WTC11 (cell line): Measurements from ENCODE around the gene DGKQ. TPM values are rescaled to one million over a fixed set of nuclear protein-coding genes. Genes with fewer than 3 reads are reported as not detected.

ENCODE experiments used
- ATAC-seq: fragments of 200-7000 bp; cut with Tn5 transposase; 2 replicates; pipeline ENCODE4 v1.10.0; 2021; ENCODE audit warnings: mild to moderate bottlenecking, moderate library complexity
- CTCF ChIA-PET: fragments of 300-600 bp; sonication (Branson Sonifier 250); formaldehyde crosslinking; loops from one replicate; lab custom pipeline; 2021; ENCODE audit warnings: antibody characterized with exemption; lab: Charles Lee
- POLR2A ChIA-PET: fragments of 350-600 bp; sonication (Branson Sonifier 250); formaldehyde crosslinking; loops from one replicate; lab custom pipeline; 2021; ENCODE audit warnings: antibody characterized with exemption; lab: Charles Lee
- DNase-seq: peaks from one replicate; pipeline ENCODE4 v3.0.0; 2021; ENCODE audit warnings: low spot score
- H3K27ac Mint-ChIP-seq: 2 replicates; pipeline ENCODE4 v1.8.0; 2021; ENCODE audit warnings: mixed read lengths
- H3K27me3 Mint-ChIP-seq: 2 replicates; pipeline ENCODE4 v1.8.0; 2021; ENCODE audit warnings: low read depth, mild to moderate bottlenecking, moderate library complexity, mixed read lengths
- H3K36me3 Mint-ChIP-seq: 2 replicates; pipeline ENCODE4 v1.8.0; 2021; ENCODE audit warnings: mixed read lengths
- H3K4me1 Mint-ChIP-seq: 2 replicates; pipeline ENCODE4 v1.8.0; 2022; ENCODE audit warnings: mixed read lengths
- H3K4me3 Mint-ChIP-seq: 2 replicates; pipeline ENCODE4 v1.8.0; 2021; ENCODE audit warnings: mild to moderate bottlenecking, moderate library complexity, mixed read lengths
- H3K9me3 Mint-ChIP-seq: 2 replicates; pipeline ENCODE4 v1.8.0; 2021; ENCODE audit warnings: mixed read lengths
- FOXJ3 ChIP-seq: sonication (generic); formaldehyde crosslinking; IDR thresholded peaks from 2 replicates; pipeline ENCODE4 v1.9.0; 2021; ENCODE audit warnings: missing genetic modification reagents, mild to moderate bottlenecking, borderline replicate concordance
- JAZF1 ChIP-seq: fragments of 250-450 bp; sonication (Bioruptor Pico); IDR thresholded peaks from 2 replicates; pipeline ENCODE4 v1.9.0; 2021; ENCODE audit warnings: moderate library complexity, mild to moderate bottlenecking, inconsistent platforms
- JUN ChIP-seq: sonication (generic); formaldehyde crosslinking; IDR thresholded peaks from 2 replicates; pipeline ENCODE4 v1.8.0; 2023; ENCODE audit warnings: mild to moderate bottlenecking, missing genetic modification reagents
- KAT7 ChIP-seq: sonication (generic); formaldehyde crosslinking; IDR thresholded peaks from 2 replicates; pipeline ENCODE4 v1.8.1; 2023; ENCODE audit warnings: missing genetic modification reagents, mild to moderate bottlenecking, borderline replicate concordance
- MXD4 ChIP-seq: fragments of 250-450 bp; sonication (Bioruptor Pico); IDR thresholded peaks from 2 replicates; pipeline ENCODE4 v1.8.0; 2021; ENCODE audit warnings: mild to moderate bottlenecking, moderate library complexity, borderline replicate concordance
- MYBL2 ChIP-seq: sonication (generic); formaldehyde crosslinking; IDR thresholded peaks from 2 replicates; pipeline ENCODE4 v1.8.1; 2023; ENCODE audit warnings: mild to moderate bottlenecking, moderate library complexity, missing genetic modification reagents
- NFE2L1 ChIP-seq: sonication (generic); formaldehyde crosslinking; IDR thresholded peaks from 2 replicates; pipeline ENCODE4 v1.8.1; 2023; ENCODE audit warnings: missing genetic modification reagents
- NR3C1 ChIP-seq: sonication (generic); formaldehyde crosslinking; conservative IDR thresholded peaks from 2 replicates; pipeline ENCODE4 v1.8.1; 2023; ENCODE audit warnings: low read depth, mild to moderate bottlenecking, missing genetic modification reagents
- RORB ChIP-seq: fragments of 250-450 bp; sonication (Bioruptor Pico); IDR thresholded peaks from 2 replicates; pipeline ENCODE4 v1.9.0; 2021; ENCODE audit warnings: mild to moderate bottlenecking
- SMAD3 ChIP-seq: sonication (generic); formaldehyde crosslinking; IDR thresholded peaks from 2 replicates; pipeline ENCODE4 v1.8.0; 2022; ENCODE audit warnings: missing genetic modification reagents, mild to moderate bottlenecking, borderline replicate concordance
- SOX15 ChIP-seq: fragments of 250-450 bp; sonication (Bioruptor Pico); IDR thresholded peaks from 2 replicates; pipeline ENCODE4 v1.9.0; 2021; ENCODE audit warnings: mild to moderate bottlenecking
- TEAD4 ChIP-seq: sonication (generic); formaldehyde crosslinking; IDR thresholded peaks from 2 replicates; pipeline ENCODE4 v1.8.0; 2022; ENCODE audit warnings: mild to moderate bottlenecking, missing genetic modification reagents
- ZBTB21 ChIP-seq: sonication (generic); formaldehyde crosslinking; IDR thresholded peaks from 2 replicates; pipeline ENCODE4 v1.8.1; 2023; ENCODE audit warnings: mild to moderate bottlenecking, missing genetic modification reagents, borderline replicate concordance
- ZNF138 ChIP-seq: sonication (generic); formaldehyde crosslinking; conservative IDR thresholded peaks from 2 replicates; pipeline ENCODE4 v1.8.1; 2022; ENCODE audit warnings: mild to moderate bottlenecking, moderate library complexity, missing genetic modification reagents
- ZNF317 ChIP-seq: sonication (generic); formaldehyde crosslinking; IDR thresholded peaks from 2 replicates; pipeline ENCODE4 v1.8.1; 2023; ENCODE audit warnings: low read depth, mild to moderate bottlenecking, moderate library complexity, missing genetic modification reagents, borderline replicate concordance
- ZNF416 ChIP-seq: fragments of 250-450 bp; sonication (Bioruptor Pico); IDR thresholded peaks from 2 replicates; pipeline ENCODE4 v1.9.0; 2021; ENCODE audit warnings: mild to moderate bottlenecking, inconsistent platforms
- total RNA-seq: library from RNA; stranded (reverse); gene quantifications from 3 replicates; pipeline ENCODE4 v1.2.3, GENCODE V29; 2021
- TF ChIP-seq, protein P1 (sequence below): sonication (generic); formaldehyde crosslinking; IDR thresholded peaks from 2 replicates; pipeline ENCODE4 v1.8.1; 2023; ENCODE audit warnings: mild to moderate bottlenecking, missing genetic modification reagents, moderate library complexity
- TF ChIP-seq, protein P2 (sequence below): fragments of 250-450 bp; sonication (Bioruptor Pico); IDR thresholded peaks from 2 replicates; pipeline ENCODE4 v2.1.2; 2022; ENCODE audit warnings: mild to moderate bottlenecking, moderate library complexity
- TF ChIP-seq, protein P3 (sequence below): fragments of 250-450 bp; sonication (Bioruptor Pico); IDR thresholded peaks from 2 replicates; pipeline ENCODE4 v1.9.0; 2021; ENCODE audit warnings: mild to moderate bottlenecking
- TF ChIP-seq, protein P4 (sequence below): sonication (generic); formaldehyde crosslinking; IDR thresholded peaks from 2 replicates; pipeline ENCODE4 v1.8.0; 2023; ENCODE audit warnings: missing genetic modification reagents
- TF ChIP-seq, protein P5 (sequence below): fragments of 250-450 bp; sonication (Bioruptor Pico); IDR thresholded peaks from 2 replicates; pipeline ENCODE4 v1.9.0; 2021; ENCODE audit warnings: moderate library complexity, mild to moderate bottlenecking, inconsistent platforms, borderline replicate concordance
- TF ChIP-seq, protein P6 (sequence below): sonication (generic); formaldehyde crosslinking; conservative IDR thresholded peaks from 2 replicates; pipeline ENCODE4 v1.8.1; 2022; ENCODE audit warnings: mild to moderate bottlenecking, missing genetic modification reagents
- TF ChIP-seq, protein P7 (sequence below): sonication (generic); formaldehyde crosslinking; IDR thresholded peaks from 2 replicates; pipeline ENCODE4 v1.8.1; 2022; ENCODE audit warnings: low read depth, missing genetic modification reagents, borderline replicate concordance

DGKQ gene
- total RNA-seq, 1 experiment from 2014 or later: 19.3 TPM

DNA sequence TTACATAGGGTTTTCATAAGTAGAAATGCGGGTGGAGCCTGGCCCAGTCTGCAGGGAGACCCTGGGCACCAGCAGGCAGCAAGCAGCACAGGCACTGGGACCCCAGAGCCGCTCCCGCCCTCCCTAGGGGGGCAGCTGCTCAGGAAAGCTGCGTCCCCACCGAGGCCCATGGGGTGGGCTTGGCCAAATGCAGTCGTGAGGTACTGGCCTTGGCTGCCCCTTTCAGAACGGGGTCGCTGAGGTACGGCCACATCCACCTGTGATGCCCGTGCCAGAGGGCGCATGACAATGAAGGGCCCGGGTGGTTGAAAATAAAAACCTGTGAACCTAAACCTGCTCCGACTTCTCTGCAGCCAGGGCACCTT, 24.5 kb downstream of the DGKQ start (continued):
- TF ChIP-seq JAZF1 (CRISPR knock-in tag): no peak

DNA sequence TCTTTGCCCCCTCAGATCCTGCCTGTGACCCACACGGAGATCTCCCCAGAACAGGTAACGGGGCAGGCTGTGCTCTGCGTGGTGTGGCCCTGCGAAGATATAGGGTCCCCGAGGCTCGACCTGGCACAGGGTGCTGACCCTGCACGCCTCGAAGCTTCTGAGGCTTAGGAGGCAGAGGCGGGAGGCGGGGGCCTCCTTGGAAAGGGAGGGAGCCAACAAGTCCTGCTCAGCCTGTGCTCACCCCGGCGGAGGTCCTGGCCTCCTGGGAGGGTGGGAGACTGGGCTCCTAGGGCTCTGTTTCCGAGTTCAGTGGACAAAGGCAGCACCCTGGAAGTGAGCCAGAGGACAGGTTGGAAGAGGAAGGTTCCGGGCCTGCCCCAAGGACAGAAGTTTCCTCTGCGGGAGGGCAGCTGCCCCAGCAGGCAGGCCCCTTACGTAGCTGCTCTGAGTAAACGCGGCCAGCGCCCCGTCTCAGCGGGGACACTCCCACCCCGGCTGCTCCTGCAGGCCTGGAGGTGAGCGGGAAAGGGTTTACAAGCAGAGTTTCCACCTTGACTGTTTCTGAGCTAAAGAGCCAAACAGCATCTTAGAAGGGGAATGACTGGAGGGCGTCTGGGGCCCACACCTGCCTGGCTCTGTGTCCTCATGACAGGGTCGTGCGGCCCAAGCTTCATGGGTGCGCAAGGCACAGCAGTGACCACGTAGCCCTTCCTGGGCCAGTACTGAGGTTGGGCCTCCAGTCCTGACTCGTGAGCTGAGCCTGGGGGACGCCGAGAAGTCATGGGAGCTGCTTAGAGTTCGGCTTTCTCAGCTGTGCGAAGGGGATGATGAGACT, 25.1 kb downstream of the DGKQ start:
- no peak for ATAC-seq
- Mint-ChIP-seq H3K4me3 (no peak overlapping the region), H3K9me3 (no peaks in the 10 kb centered on the region), H3K4me1 (peaks cover 13% of the 10 kb centered on the region), H3K27ac (peak overlapping the region; percentile 62), H3K27me3 (peaks cover 26% of the 10 kb centered on the region), H3K36me3 (no peaks in the 10 kb centered on the region)
- no peak for DNase-seq
- CTCF ChIA-PET: no interaction called here
- POLR2A ChIA-PET: interaction anchor here (1.2 kb wide), 1 partner anchor 16 kb away, joined by 5 read pairs; the partner anchor contains the start of genes GAK and TMEM175
- TF ChIP-seq ZNF138 (no peak), RORB (no peak), SOX15 (CRISPR knock-in tag) (no peak), ZNF317 (no peak)

DNA sequence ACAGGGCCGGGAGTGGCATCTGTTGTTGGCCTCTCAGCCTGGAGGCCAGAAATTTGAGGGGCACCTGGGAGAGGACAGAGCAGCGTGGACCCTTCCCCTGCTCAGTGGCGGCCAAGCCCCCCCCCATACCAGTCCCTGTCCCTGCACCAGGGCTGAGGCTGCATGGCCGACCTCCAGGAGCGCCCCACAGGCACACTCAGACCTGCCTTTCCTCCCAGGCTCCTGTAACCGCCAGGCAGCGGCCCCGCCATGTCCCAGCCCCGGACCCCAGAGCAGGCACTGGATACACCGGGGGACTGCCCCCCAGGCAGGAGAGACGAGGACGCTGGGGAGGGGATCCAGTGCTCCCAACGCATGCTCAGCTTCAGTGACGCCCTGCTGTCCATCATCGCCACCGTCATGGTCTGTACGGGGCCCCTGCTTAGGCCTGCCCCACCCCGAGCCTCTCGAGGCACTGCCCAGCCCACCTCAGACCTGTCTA, 25.8 kb downstream of the DGKQ start:
- ChIA-PET CTCF (no interaction called here), POLR2A (no interaction called here)
- H3K36me3 Mint-ChIP-seq: no peaks in the 10 kb centered on the region
- TF ChIP-seq, protein P1, sequence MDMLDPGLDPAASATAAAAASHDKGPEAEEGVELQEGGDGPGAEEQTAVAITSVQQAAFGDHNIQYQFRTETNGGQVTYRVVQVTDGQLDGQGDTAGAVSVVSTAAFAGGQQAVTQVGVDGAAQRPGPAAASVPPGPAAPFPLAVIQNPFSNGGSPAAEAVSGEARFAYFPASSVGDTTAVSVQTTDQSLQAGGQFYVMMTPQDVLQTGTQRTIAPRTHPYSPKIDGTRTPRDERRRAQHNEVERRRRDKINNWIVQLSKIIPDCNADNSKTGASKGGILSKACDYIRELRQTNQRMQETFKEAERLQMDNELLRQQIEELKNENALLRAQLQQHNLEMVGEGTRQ: no peak
- TF ChIP-seq, protein P2, sequence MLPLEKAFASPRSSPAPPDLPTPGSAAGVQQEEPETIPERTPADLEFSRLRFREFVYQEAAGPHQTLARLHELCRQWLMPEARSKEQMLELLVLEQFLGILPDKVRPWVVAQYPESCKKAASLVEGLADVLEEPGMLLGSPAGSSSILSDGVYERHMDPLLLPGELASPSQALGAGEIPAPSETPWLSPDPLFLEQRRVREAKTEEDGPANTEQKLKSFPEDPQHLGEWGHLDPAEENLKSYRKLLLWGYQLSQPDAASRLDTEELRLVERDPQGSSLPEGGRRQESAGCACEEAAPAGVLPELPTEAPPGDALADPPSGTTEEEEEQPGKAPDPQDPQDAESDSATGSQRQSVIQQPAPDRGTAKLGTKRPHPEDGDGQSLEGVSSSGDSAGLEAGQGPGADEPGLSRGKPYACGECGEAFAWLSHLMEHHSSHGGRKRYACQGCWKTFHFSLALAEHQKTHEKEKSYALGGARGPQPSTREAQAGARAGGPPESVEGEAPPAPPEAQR: no peak
- TF ChIP-seq KAT7 (CRISPR knock-in tag): no peak
- TF ChIP-seq, all 79 proteins: peak for 0
- no peaks in the 10 kb centered on the region for H3K9me3 Mint-ChIP-seq
- H3K27me3 Mint-ChIP-seq: peaks cover 26% of the 10 kb centered on the region
- H3K4me1 Mint-ChIP-seq: peaks cover 13% of the 10 kb centered on the region
- no peak overlapping the region for H3K27ac Mint-ChIP-seq
- no peak overlapping the region for H3K4me3 Mint-ChIP-seq
- no peak for DNase-seq
- ATAC-seq: no peak

DNA sequence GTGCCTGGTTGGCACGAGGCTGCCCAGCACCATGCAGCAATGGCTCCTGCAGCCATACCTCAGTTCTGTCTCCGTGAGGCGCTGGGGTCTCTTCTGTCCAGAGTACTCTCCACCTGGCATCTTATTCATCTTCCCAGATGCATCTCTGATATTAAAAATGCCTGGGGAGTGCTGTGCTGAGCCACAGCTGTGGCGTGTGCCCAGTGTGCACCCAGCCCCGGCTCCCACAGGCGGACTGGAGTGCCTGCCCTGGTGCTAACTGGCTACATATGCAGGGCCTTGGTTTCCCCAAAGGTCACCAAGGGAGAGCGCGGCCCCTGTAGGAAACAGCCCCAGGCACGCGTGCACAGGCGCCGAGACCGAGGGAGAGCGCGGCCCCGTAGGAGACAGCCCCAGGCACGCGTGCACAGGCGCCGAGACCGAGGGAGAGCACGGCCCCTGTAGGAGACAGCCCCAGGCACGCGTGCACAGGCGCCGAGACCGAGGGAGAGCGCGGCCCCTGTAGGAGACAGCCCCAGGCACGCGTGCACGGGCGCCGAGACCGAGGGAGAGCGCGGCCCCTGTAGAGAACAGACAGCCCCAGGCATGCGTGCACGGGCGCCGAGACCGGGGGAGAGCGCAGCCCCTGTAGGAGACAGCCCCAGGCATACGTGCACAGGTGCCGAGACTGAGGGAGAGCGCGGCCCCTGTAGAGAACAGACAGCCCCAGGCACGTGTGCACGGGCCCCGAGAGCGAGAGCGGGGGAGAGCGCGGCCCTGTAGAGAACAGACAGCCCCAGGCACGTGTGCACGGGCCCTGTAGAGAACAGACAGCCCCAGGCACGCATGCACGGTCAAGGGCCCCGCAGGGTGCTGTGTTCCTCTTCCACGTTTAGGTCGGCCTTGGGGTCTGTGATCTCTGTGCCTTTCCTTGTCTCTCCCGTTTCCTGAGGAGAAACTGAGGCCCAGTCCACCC, 26.6 kb downstream of the DGKQ start:
- H3K9me3 Mint-ChIP-seq: no peaks in the 10 kb centered on the region
- TF ChIP-seq MXD4 (CRISPR knock-in tag): no peak
- no peak for TF ChIP-seq KAT7 (CRISPR knock-in tag)
- TF ChIP-seq, protein P3, sequence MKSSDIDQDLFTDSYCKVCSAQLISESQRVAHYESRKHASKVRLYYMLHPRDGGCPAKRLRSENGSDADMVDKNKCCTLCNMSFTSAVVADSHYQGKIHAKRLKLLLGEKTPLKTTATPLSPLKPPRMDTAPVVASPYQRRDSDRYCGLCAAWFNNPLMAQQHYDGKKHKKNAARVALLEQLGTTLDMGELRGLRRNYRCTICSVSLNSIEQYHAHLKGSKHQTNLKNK (CRISPR knock-in tag): no peak
- TF ChIP-seq, protein P4, sequence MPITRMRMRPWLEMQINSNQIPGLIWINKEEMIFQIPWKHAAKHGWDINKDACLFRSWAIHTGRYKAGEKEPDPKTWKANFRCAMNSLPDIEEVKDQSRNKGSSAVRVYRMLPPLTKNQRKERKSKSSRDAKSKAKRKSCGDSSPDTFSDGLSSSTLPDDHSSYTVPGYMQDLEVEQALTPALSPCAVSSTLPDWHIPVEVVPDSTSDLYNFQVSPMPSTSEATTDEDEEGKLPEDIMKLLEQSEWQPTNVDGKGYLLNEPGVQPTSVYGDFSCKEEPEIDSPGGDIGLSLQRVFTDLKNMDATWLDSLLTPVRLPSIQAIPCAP (CRISPR knock-in tag): no peak
- no peak for TF ChIP-seq FOXJ3
- TF ChIP-seq NR3C1 (CRISPR knock-in tag): no peak
- TF ChIP-seq MYBL2 (CRISPR knock-in tag): no peak
- no peak for TF ChIP-seq TEAD4 (CRISPR knock-in tag)
- TF ChIP-seq, protein P5, sequence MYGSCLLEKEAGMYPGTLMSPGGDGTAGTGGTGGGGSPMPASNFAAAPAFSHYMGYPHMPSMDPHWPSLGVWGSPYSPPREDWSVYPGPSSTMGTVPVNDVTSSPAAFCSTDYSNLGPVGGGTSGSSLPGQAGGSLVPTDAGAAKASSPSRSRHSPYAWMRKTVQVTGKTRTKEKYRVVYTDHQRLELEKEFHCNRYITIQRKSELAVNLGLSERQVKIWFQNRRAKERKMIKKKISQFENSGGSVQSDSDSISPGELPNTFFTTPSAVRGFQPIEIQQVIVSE (CRISPR knock-in tag): no peak
- TF ChIP-seq, protein P6, sequence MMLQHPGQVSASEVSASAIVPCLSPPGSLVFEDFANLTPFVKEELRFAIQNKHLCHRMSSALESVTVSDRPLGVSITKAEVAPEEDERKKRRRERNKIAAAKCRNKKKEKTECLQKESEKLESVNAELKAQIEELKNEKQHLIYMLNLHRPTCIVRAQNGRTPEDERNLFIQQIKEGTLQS (CRISPR knock-in tag): no peak
- no peak for TF ChIP-seq ZBTB21
- no peak for TF ChIP-seq SMAD3
- TF ChIP-seq, protein P7, sequence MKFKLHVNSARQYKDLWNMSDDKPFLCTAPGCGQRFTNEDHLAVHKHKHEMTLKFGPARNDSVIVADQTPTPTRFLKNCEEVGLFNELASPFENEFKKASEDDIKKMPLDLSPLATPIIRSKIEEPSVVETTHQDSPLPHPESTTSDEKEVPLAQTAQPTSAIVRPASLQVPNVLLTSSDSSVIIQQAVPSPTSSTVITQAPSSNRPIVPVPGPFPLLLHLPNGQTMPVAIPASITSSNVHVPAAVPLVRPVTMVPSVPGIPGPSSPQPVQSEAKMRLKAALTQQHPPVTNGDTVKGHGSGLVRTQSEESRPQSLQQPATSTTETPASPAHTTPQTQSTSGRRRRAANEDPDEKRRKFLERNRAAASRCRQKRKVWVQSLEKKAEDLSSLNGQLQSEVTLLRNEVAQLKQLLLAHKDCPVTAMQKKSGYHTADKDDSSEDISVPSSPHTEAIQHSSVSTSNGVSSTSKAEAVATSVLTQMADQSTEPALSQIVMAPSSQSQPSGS (CRISPR knock-in tag): no peak
- TF ChIP-seq ZNF416 (CRISPR knock-in tag): no peak
- no peak for TF ChIP-seq NFE2L1 (CRISPR knock-in tag)
- TF ChIP-seq JUN (CRISPR knock-in tag): no peak

More for the DNA sequence above, 26.6 kb downstream of the DGKQ start:
- Mint-ChIP-seq H3K27ac (no peak overlapping the region), H3K27me3 (peaks cover 26% of the 10 kb centered on the region), H3K36me3 (no peaks in the 10 kb centered on the region), H3K4me1 (peaks cover 13% of the 10 kb centered on the region), H3K4me3 (no peak overlapping the region)
- no peak for ATAC-seq
- DNase-seq: no peak
- ChIA-PET CTCF (interaction anchor here (1.2 kb wide), 1 partner anchor 20 kb away, joined by 3 read pairs; no protein-coding TSS in a partner anchor), POLR2A (no interaction called here)
